Stimulated activated CD8-positive, alpha-beta memory T cell treated with anti-CD3 and anti-CD28 coated beads, Interleukin-15, amount 100 ng/mL, for 24 hours (primary cell): ENCODE results near the gene TTLL7.
"Not testable (repeated sequence)": the region's sequence is repeated elsewhere in the genome, so short reads cannot be mapped to it uniquely, and the experiment has no call there.

ENCODE experiments used
- DNase-seq: peaks from one replicate; pipeline ENCODE4 v3.0.0-alpha.2; 2020; ENCODE audit warnings: low read depth

TTLL7 gene

GRCh38 chr1:83931658-83932253 is 67.2 kb downstream of the TTLL7 start:
- DNase-seq: no peak

- no peak for DNase-seq
These were observed 69.7 kb downstream of the TTLL7 start for GRCh38 chr1:83929184-83929583.

DNA sequence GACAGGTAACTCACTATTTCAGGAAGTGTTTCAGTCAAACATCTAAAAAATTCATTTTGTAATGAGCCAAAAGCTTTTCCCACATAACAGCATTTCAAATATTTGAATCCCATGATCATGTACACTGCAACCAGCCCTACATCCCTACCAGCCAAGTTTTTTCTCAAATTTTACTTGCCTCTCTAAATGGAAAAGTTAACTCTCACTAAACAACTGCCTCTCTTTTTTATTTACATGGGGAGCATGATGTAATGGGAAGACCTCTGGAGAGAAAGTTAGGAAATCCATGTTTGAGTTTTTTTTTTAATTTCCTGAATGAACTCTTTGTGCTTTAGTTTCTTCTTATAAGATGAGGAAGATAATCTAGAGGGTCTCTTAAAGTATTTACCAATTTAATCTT is 70.5 kb downstream of the TTLL7 start:
- no peak for DNase-seq

- no peak for DNase-seq
These were observed 71.2 kb downstream of the TTLL7 start for GRCh38 chr1:83927701-83928100.

- DNase-seq: no peak
These were observed 71.9 kb downstream of the TTLL7 start for GRCh38 chr1:83927061-83927460.

GRCh38 chr1:83923553-83923952 is 75.4 kb downstream of the TTLL7 start:
- DNase-seq: no peak

- no peak for DNase-seq
These were observed 76.5 kb downstream of the TTLL7 start for GRCh38 chr1:83922431-83922830.

DNA sequence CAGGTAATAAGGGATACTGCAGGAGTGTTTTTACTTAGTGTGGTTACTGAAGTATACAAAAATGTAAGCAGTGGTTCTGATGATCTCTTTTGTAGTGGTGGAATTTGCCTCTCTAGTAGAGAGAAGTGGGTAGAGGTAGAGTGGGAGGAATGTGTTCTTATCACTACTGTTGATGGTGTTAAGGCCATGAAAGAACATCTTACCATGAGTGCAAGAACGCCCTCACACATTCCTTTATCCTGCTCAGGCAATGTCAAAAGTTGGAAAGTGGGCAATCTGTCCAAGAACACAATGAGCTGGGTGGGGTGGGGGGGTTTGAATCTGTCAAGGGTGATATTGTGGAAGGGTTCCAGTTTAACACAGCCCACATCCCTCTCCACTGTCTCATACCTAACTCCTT is 78.6 kb downstream of the TTLL7 start:
- DNase-seq: no peak

GRCh38 chr1:83919872-83920271 is 79.1 kb downstream of the TTLL7 start:
- DNase-seq: no peak

GRCh38 chr1:83918688-83919285 is 80.1 kb downstream of the TTLL7 start:
- no peak for DNase-seq

DNA sequence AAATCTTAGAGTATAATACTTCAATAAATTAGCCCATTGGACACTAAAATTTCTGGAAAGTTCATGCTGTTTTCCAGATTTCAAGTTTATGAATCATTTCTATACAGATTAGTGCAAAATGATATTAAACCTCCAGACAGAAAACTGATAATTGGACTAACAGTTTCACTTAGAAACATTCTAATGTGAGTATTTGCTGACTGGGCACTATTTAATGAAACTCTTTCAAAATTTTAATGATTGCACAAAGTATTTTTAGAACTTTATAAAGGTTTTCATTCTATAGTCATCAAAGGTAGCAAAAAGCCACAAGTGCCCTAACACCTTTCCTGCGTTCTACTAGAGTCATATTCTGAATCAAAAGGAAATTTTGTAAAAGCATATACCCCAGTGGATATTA is 81.0 kb downstream of the TTLL7 start:
- DNase-seq: no peak

DNA sequence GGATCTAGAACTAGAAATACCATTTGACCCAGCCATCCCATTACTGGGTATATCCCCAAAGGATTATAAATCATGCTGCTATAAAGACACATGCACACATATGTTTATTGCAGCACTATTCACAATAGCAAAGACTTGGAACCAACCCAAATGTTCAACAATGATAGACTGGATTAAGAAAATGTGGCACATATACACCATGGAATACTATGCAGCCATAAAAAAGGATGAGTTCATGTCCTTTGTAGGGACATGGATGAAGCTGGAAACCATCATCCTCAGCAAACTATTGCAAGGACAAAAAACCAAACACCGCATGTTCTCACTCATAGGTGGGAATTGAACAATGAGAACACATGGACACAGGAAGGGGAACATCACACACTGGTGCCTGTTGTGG is 82.8 kb downstream of the TTLL7 start:
- not testable (repeated sequence) for DNase-seq

DNA sequence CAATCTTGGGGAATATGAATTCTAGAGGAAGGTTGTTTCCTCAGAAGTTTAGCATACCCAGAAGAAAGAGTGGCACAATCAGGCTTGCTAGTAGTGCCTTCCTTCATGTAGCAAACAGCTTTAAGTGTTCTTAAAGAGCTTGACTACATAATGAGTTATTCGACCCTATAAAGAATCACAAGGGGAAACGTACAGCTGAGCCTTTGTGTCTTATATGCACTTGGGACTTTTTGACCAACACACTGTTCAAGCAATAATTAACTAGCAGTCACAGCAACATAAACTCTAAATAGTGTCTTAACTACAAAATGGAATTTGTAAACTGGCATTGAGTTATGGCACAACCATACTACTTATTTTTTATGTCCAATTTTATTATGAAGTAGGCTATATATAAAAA is 86.1 kb downstream of the TTLL7 start:
- no peak for DNase-seq

- no peak for DNase-seq
These were observed 88.5 kb downstream of the TTLL7 start for GRCh38 chr1:83910461-83910860.

- DNase-seq: no peak
These were observed 89.2 kb downstream of the TTLL7 start for GRCh38 chr1:83909687-83910086.

- no peak for DNase-seq
These were observed 93.5 kb downstream of the TTLL7 start for GRCh38 chr1:83905315-83905907.

GRCh38 chr1:83901547-83902155 is 97.3 kb downstream of the TTLL7 start:
- DNase-seq: no peak

DNA sequence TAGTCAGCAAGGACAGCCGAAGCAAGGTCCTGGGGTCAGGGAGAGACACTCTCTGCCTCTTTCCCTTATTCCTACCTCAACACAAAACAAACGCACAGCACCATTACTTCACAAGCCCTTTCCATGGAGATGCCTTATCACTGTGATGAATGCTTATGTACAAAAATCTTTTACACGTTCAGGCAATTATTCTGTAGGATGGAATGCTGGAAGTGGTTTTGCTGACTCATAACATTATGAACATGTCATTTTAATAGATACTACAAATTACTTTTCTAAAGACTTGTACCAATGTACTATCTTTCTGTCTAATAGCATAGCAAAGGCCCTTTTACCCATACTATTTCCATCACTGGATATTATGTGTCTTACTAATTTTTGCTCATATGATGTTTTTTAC is 98.4 kb downstream of the TTLL7 start:
- no peak for DNase-seq

- no peak for DNase-seq
These were observed 101.4 kb downstream of the TTLL7 start for GRCh38 chr1:83897516-83897915.

DNA sequence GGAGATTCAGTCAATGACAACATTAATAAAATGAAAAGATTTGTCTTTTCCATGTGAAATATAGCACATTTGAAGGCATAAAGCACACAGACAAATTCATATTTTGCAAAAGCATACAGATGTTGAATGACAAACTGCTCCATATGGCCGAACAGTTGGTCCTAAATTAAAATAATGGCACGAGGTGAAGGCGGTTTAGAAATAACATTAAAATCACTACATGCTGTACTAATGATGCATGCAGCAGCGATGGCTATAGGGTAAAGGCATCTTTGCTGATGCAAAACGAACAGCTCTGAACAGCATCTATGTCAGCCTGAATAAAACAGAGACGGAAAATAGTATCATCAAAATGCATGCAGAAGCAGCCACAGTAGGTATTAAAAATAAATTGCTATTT is 102.6 kb downstream of the TTLL7 start:
- no peak for DNase-seq

- no peak for DNase-seq
These were observed 109.2 kb downstream of the TTLL7 start for GRCh38 chr1:83889707-83890106.

DNA sequence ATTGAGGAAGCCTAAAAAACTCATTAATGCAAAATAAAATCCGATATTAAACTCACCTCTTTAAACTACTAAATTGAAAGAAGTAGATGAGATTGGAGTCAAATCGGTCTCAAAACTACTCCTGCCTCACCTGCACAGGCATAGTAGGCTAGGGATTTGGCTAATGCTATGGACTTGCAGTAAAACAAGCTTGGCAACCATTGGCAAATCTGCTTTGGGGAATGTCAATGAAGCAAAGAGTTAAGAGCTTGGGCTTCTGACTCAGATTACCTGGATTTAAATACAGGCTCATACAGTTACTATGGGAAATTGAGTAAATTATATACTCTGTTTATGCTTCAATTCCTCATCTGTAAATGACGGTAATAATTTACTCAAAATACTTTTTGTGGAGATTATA is 111.4 kb downstream of the TTLL7 start:
- no peak for DNase-seq

DNA sequence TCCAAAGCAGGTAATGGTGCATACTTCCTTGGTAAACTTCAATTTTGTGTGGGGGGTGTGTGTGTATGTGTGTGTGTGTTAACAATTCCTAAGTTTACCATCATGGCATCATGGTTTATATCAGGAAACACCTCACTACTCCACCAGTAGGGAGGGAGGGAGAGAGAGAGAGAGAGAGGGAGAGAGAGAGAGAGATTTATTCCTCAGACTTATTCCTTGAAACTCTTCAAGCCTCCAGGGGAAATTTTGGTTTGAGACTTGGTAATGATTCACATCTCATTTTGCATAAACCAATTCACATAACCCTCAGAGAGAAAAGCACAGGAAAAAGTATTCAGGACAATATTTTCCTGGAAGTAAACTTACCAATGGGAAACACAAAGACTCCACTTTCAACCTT is 115.0 kb downstream of the TTLL7 start:
- no peak for DNase-seq

DNA sequence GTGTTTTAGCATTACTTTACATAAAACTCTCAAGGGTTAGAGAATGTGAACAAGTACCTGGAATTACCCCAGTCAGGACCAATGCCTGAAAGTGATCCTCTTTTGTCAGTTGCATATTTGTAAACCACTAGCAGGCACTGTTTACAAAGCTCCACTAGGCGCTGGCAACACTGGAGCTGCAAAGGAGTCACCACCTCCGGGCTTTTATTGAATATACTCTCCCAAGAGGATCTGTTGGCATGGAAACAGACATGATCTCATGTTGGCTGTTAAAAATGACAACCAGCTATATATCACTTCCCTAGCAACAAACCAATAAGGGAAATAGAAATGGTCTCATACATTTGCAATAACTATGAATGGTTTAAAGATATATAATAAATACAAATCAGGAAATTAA is 116.0 kb downstream of the TTLL7 start:
- DNase-seq: no peak
